H9 (cell line): Measurements from ENCODE around the gene UXT. TPM values are rescaled to one million over a fixed set of nuclear protein-coding genes. Genes with fewer than 3 reads are reported as not detected.

Experiments
- DNase-seq: peaks from one replicate; pipeline ENCODE4 v3.0.0-alpha.2; 2017
- H2AFZ ChIP-seq: one replicate; pipeline ENCODE4 v1.6.1; 2013; ENCODE audit warnings: mild to moderate bottlenecking, low read length, control low read depth, moderate library complexity
- H2AK5ac ChIP-seq: 2 replicates; pipeline ENCODE4 v1.6.1; 2013; ENCODE audit warnings: low read length, control low read depth, mixed read lengths; ENCODE audit not compliant: insufficient read length
- H2BK120ac ChIP-seq: one replicate; pipeline ENCODE4 v1.6.1; 2013; ENCODE audit warnings: low read depth, mild to moderate bottlenecking, low read length, control low read depth, inconsistent platforms; ENCODE audit not compliant: poor library complexity, severe bottlenecking
- H2BK12ac ChIP-seq: 2 replicates; pipeline ENCODE4 v1.6.1; 2013; ENCODE audit warnings: low read length, control low read depth, mixed read lengths, low read depth; ENCODE audit not compliant: insufficient read length
- H2BK15ac ChIP-seq: 2 replicates; pipeline ENCODE4 v1.6.1; 2013; ENCODE audit warnings: low read depth, low read length, control low read depth
- H2BK20ac ChIP-seq: one replicate; pipeline ENCODE4 v1.6.1; 2013; ENCODE audit warnings: low read depth, mild to moderate bottlenecking, low read length, control low read depth, inconsistent platforms; ENCODE audit not compliant: poor library complexity, severe bottlenecking
- H2BK5ac ChIP-seq: 2 replicates; pipeline ENCODE4 v1.6.1; 2013; ENCODE audit warnings: low read length, control low read depth, mixed read lengths; ENCODE audit not compliant: insufficient read length
- H3K14ac ChIP-seq: 2 replicates; pipeline ENCODE4 v1.6.1; 2013; ENCODE audit warnings: low read length, control low read depth; ENCODE audit not compliant: insufficient read depth
- H3K18ac ChIP-seq: 2 replicates; pipeline ENCODE4 v1.6.1; 2013; ENCODE audit warnings: low read depth, mild to moderate bottlenecking, mixed read lengths, low read length, control low read depth; ENCODE audit not compliant: insufficient read length
- H3K23ac ChIP-seq: 2 replicates; pipeline ENCODE4 v1.6.1; 2013; ENCODE audit warnings: low read length, control low read depth, mixed read lengths, low read depth; ENCODE audit not compliant: insufficient read length
- H3K23me2 ChIP-seq: 2 replicates; pipeline ENCODE4 v1.6.1; 2013; ENCODE audit warnings: low read depth, mild to moderate bottlenecking, mixed read lengths, low read length, control low read depth; ENCODE audit not compliant: insufficient read length, poor library complexity, severe bottlenecking
- H3K27ac ChIP-seq: 2 replicates; pipeline ENCODE4 v1.5.1; 2013; ENCODE audit warnings: low read length, control low read depth, mixed read lengths, low read depth; ENCODE audit not compliant: insufficient read length
- H3K27me3 ChIP-seq: 2 replicates; pipeline ENCODE4 v1.6.1; 2013; ENCODE audit warnings: low read length, control low read depth, inconsistent platforms; ENCODE audit not compliant: insufficient read depth
- H3K4ac ChIP-seq: 2 replicates; pipeline ENCODE4 v1.6.1; 2013; ENCODE audit warnings: low read depth, mild to moderate bottlenecking, control low read depth, inconsistent platforms, low read length, moderate library complexity
- H3K4me1 ChIP-seq: 2 replicates; pipeline ENCODE4 v1.6.1; 2013; ENCODE audit warnings: low read length, control low read depth, inconsistent platforms; ENCODE audit not compliant: insufficient read depth
- H3K4me2 ChIP-seq: 2 replicates; pipeline ENCODE4 v1.6.1; 2013; ENCODE audit warnings: low read length, control low read depth, mixed read lengths; ENCODE audit not compliant: insufficient read length, insufficient read depth
- H3K56ac ChIP-seq: 2 replicates; pipeline ENCODE4 v1.6.1; 2013; ENCODE audit warnings: low read depth, mild to moderate bottlenecking, mixed read lengths, low read length, control low read depth; ENCODE audit not compliant: insufficient read length
- H3K79me1 ChIP-seq: 2 replicates; pipeline ENCODE4 v1.6.1; 2013; ENCODE audit warnings: low read depth, mild to moderate bottlenecking, moderate library complexity, low read length, control low read depth, inconsistent platforms; ENCODE audit not compliant: insufficient read depth, poor library complexity, severe bottlenecking
- H3K79me2 ChIP-seq: 2 replicates; pipeline ENCODE4 v1.6.1; 2013; ENCODE audit warnings: low read length, control low read depth, inconsistent platforms; ENCODE audit not compliant: insufficient read depth
- H3K9ac ChIP-seq: 2 replicates; pipeline ENCODE4 v1.6.1; 2013; ENCODE audit warnings: low read length, control low read depth, mixed read lengths; ENCODE audit not compliant: insufficient read length; ENCODE audit errors: extremely low read depth
- H3K9me3 ChIP-seq: one replicate; pipeline ENCODE4 v1.6.1; 2013; ENCODE audit warnings: low read depth, low read length, inconsistent platforms; ENCODE audit not compliant: control insufficient read depth
- H3T11ph ChIP-seq: one replicate; pipeline ENCODE4 v1.6.1; 2013; ENCODE audit warnings: mild to moderate bottlenecking, low read length, control low read depth, inconsistent platforms
- H4K20me1 ChIP-seq: one replicate; pipeline ENCODE4 v1.6.1; 2013; ENCODE audit not compliant: control insufficient read depth, insufficient read length, insufficient read depth
- H4K5ac ChIP-seq: 2 replicates; pipeline ENCODE4 v1.6.1; 2013; ENCODE audit warnings: low read depth, mild to moderate bottlenecking, mixed read lengths, low read length, control low read depth; ENCODE audit not compliant: insufficient read length
- H4K8ac ChIP-seq: replicated peaks from 2 replicates; pipeline ENCODE4 v1.6.1; 2013; ENCODE audit warnings: low read length, control low read depth, mixed read lengths, low read depth; ENCODE audit not compliant: insufficient read length
- H4K91ac ChIP-seq: 2 replicates; pipeline ENCODE4 v1.6.1; 2013; ENCODE audit warnings: low read depth, mild to moderate bottlenecking, moderate library complexity, mixed read lengths, low read length, control low read depth; ENCODE audit not compliant: insufficient read length
- H3K27ac Mint-ChIP-seq, 3 experiments: 2 replicates in 2 of 3; 3 replicates in 1 of 3; pipeline ENCODE4 v1.8.0; 2020 to 2021; ENCODE audit warnings: mixed read lengths in 3 of 3, mild to moderate bottlenecking in 1 of 3, moderate library complexity in 1 of 3
- H3K27me3 Mint-ChIP-seq: 2 replicates; pipeline ENCODE4 v1.8.0; 2021; ENCODE audit warnings: low read depth, mild to moderate bottlenecking, moderate library complexity, mixed read lengths
- H3K36me3 Mint-ChIP-seq, 3 experiments: 2 replicates in 2 of 3; 3 replicates in 1 of 3; pipeline ENCODE4 v1.8.0; 2020 to 2021; ENCODE audit warnings: low read depth in 3 of 3, mixed read lengths in 3 of 3; ENCODE audit not compliant: insufficient read depth in 1 of 3
- H3K4me1 Mint-ChIP-seq, 2 experiments: 2 replicates each; pipeline ENCODE4 v1.8.0; 2020; ENCODE audit warnings: mixed read lengths in 2 of 2
- H3K4me3 Mint-ChIP-seq, 2 experiments: 2 replicates in 1 of 2; 3 replicates in 1 of 2; pipeline ENCODE4 v1.8.0; 2020 to 2021; ENCODE audit warnings: mild to moderate bottlenecking in 2 of 2, mixed read lengths in 2 of 2, moderate library complexity in 1 of 2
- H3K9me3 Mint-ChIP-seq, 2 experiments: 2 replicates in 1 of 2; 3 replicates in 1 of 2; pipeline ENCODE4 v1.8.0; 2020; ENCODE audit warnings: mild to moderate bottlenecking in 2 of 2, mixed read lengths in 2 of 2, moderate library complexity in 1 of 2
- WGBS: extraction: QIAGEN DNeasy Blood & Tissue Kit; methylation state at CpG from one replicate; pipeline ENCODE4 v1.1.7; 2013; ENCODE audit warnings: missing lambda C conversion rate, low lambda C conversion rate, mixed read lengths; ENCODE audit not compliant: insufficient read length; ENCODE audit errors: extremely low coverage; 5-methylcytosine and 5-hydroxymethylcytosine counted together
- total RNA-seq: library from RNA; stranded (reverse); gene quantifications from 2 replicates; pipeline ENCODE4 v1.2.1, GENCODE V29; 2021
- TF ChIP-seq, protein P1 (sequence below): fragments of 200-600 bp; sonication (generic); conservative IDR thresholded peaks from 3 replicates; pipeline ENCODE4 v1.8.0; 2021; ENCODE audit warnings: antibody characterized with exemption, mild to moderate bottlenecking

The UXT gene
- total RNA-seq, 1 experiment from 2014 or later, result 95.1 TPM

DNA sequence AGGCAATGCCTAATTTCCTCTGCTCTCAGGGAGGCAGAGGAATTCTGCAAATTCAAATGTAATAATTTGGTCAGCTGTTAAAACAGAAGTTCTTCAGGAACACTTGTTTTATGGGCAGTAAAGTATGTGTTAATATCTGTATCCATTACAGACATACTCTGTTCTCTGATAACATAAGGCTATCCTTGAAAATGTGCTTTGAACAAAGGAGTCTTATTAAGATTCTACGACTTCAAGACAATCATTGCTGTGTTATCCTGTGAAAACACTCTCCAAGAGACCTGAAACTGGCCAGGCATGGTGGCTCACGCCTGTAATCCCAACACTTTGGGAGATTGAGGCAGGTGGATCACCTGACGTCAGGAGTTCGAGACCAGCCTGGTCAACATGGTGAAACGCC, 27.3 kb downstream of the UXT start:
- no peak overlapping the region for H3K23ac ChIP-seq
- no peak overlapping the region for H4K91ac ChIP-seq
- no peak overlapping the region for H3K27ac Mint-ChIP-seq
- H3K4me3 Mint-ChIP-seq, result no peak overlapping the region
- H3K9me3 Mint-ChIP-seq, result peaks cover 41 to 50% of the 10 kb centered on the region in 2 experiments
- no peak overlapping the region for H2BK120ac ChIP-seq
- H3K23me2 ChIP-seq, result no peaks in the 10 kb centered on the region
- H3K9me3 ChIP-seq, result peaks cover 42% of the 10 kb centered on the region
- no peak overlapping the region for H2BK15ac ChIP-seq
- no peak overlapping the region for H4K8ac ChIP-seq
- WGBS, result no CpG with 5 or more reads among the region's 5 CpGs
- no peak overlapping the region for H2BK20ac ChIP-seq
- no peak overlapping the region for H2BK12ac ChIP-seq
- H3K18ac ChIP-seq, result no peak overlapping the region
- peaks cover 8 to 20% of the 10 kb centered on the region in 2 experiments for H3K4me1 Mint-ChIP-seq
- no peak overlapping the region for H4K5ac ChIP-seq
- H2AK5ac ChIP-seq, result no peak overlapping the region
- no peak overlapping the region for H3K27ac ChIP-seq
- TF ChIP-seq, protein P1, sequence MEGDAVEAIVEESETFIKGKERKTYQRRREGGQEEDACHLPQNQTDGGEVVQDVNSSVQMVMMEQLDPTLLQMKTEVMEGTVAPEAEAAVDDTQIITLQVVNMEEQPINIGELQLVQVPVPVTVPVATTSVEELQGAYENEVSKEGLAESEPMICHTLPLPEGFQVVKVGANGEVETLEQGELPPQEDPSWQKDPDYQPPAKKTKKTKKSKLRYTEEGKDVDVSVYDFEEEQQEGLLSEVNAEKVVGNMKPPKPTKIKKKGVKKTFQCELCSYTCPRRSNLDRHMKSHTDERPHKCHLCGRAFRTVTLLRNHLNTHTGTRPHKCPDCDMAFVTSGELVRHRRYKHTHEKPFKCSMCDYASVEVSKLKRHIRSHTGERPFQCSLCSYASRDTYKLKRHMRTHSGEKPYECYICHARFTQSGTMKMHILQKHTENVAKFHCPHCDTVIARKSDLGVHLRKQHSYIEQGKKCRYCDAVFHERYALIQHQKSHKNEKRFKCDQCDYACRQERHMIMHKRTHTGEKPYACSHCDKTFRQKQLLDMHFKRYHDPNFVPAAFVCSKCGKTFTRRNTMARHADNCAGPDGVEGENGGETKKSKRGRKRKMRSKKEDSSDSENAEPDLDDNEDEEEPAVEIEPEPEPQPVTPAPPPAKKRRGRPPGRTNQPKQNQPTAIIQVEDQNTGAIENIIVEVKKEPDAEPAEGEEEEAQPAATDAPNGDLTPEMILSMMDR, result no peak
- no peak overlapping the region for H3K4ac ChIP-seq
- H3K27me3 ChIP-seq, result no peaks in the 10 kb centered on the region
- no peak overlapping the region for H3T11ph ChIP-seq
- DNase-seq, result no peak
- peaks cover 7 to 15% (median 11%) of the 10 kb centered on the region in 3 experiments for H3K36me3 Mint-ChIP-seq
- H3K79me1 ChIP-seq, result no peaks in the 10 kb centered on the region
- no peak overlapping the region for H2AFZ ChIP-seq
- no peak overlapping the region for H3K4me2 ChIP-seq
- no peak overlapping the region for H3K9ac ChIP-seq
- H3K4me1 ChIP-seq, result peaks cover 2% of the 10 kb centered on the region; the same call in 1 of the 2 replicates
- H3K14ac ChIP-seq, result no peak overlapping the region
- H2BK5ac ChIP-seq, result no peak overlapping the region
- no peaks in the 10 kb centered on the region for H3K79me2 ChIP-seq
- no peak overlapping the region for H3K56ac ChIP-seq
- no peaks in the 10 kb centered on the region for H4K20me1 ChIP-seq
- H3K27me3 Mint-ChIP-seq, result no peaks in the 10 kb centered on the region
